ENCODE results near the gene ATG9B. TPM values are rescaled to one million over a fixed set of nuclear protein-coding genes. Genes with fewer than 3 reads are reported as not detected.
A peak's percentile ranks its signal among the peaks of the same experiment; 100 is the strongest.

ATG9B gene
- total and polyA plus RNA-seq, 2 of the 13 experiments (the other 11 are each of a cell fraction or from before 2014, with no cell fraction given), result 0.24 TPM; not detected in 1

GRCh38 chr7:151003572-151003971, 20.7 kb downstream of the ATG9B start (continued):
- TF ChIP-seq PATZ1 (CRISPR knock-in tag; IDR thresholded peaks at IDR 0.05) (no peak), POGZ (CRISPR knock-in tag; IDR thresholded peaks at IDR 0.05) (no peak), PHF8 (CRISPR knock-in tag; IDR thresholded peaks at IDR 0.05) (no peak), FOSL1 (CRISPR knock-in tag; IDR thresholded peaks at IDR 0.05; ENCODE audit: borderline replicate concordance) (no peak; the same call in 1 of the 2 replicates), KDM6A (CRISPR knock-in tag; IDR thresholded peaks at IDR 0.05; ENCODE audit: low read depth) (no peak), MBNL3 (CRISPR knock-in tag; conservative IDR thresholded peaks at IDR 0.05) (no peak), ZNF766 (CRISPR knock-in tag; IDR thresholded peaks at IDR 0.05; ENCODE audit: borderline replicate concordance) (no peak), ZNF737 (CRISPR knock-in tag; IDR thresholded peaks at IDR 0.05; ENCODE audit: borderline replicate concordance) (no peak), ZNF788 (CRISPR knock-in tag; IDR thresholded peaks at IDR 0.05; ENCODE audit: borderline replicate concordance) (no peak), ZNF274 (CRISPR knock-in tag; IDR thresholded peaks at IDR 0.05) (no peak), SMAD3 (CRISPR knock-in tag; IDR thresholded peaks at IDR 0.05) (no peak), GATAD2A (CRISPR knock-in tag; IDR thresholded peaks at IDR 0.05) (0 out of 2 replicates have a peak, but pooled peaks have one; percentile 19), FOXP4 (CRISPR knock-in tag; IDR thresholded peaks at IDR 0.05) (no peak), SCMH1 (CRISPR knock-in tag; IDR thresholded peaks at IDR 0.05; ENCODE audit: borderline replicate concordance) (no peak), GTF3A (CRISPR knock-in tag; conservative IDR thresholded peaks at IDR 0.05) (no peak), MBD4 (IDR thresholded peaks at IDR 0.05; ENCODE audit: borderline replicate concordance, low read length) (no peak), TBX2 (CRISPR knock-in tag; IDR thresholded peaks at IDR 0.05; ENCODE audit: borderline replicate concordance) (peak; percentile 52), HBP1 (CRISPR knock-in tag; IDR thresholded peaks at IDR 0.05; ENCODE audit: low read depth) (no peak), ZNF691 (CRISPR knock-in tag; IDR thresholded peaks at IDR 0.05; ENCODE audit: borderline replicate concordance, low read depth) (no peak), ZKSCAN8 (CRISPR knock-in tag; IDR thresholded peaks at IDR 0.05; ENCODE audit: borderline replicate concordance) (no peak), HDAC1 (CRISPR knock-in tag; IDR thresholded peaks at IDR 0.05) (no peak), ZNF780A (CRISPR knock-in tag; IDR thresholded peaks at IDR 0.05) (no peak)
